SJCRH30 (cell line): Measurements from ENCODE around the gene TRPM5. TPM values are rescaled to one million over a fixed set of nuclear protein-coding genes. Genes with fewer than 3 reads are reported as not detected.

Experiments used
- DNase-seq, 2 experiments: peaks; one replicate each; pipeline ENCODE4 v3.0.0-alpha.2; 2015 to 2020
- H3K27ac ChIP-seq: fragments of 250-450 bp; sonication (Bioruptor Pico); 2 replicates; pipeline ENCODE4 v1.5.1; 2020; ENCODE audit warnings: mild to moderate bottlenecking, moderate library complexity
- H3K27me3 ChIP-seq: fragments of 250-450 bp; sonication (Bioruptor Pico); 2 replicates; pipeline ENCODE4 v1.5.1; 2020; ENCODE audit warnings: mild to moderate bottlenecking, moderate library complexity
- H3K36me3 ChIP-seq: fragments of 250-450 bp; sonication (Bioruptor Pico); 2 replicates; pipeline ENCODE4 v1.5.1; 2020; ENCODE audit warnings: mild to moderate bottlenecking, moderate library complexity
- H3K4me1 ChIP-seq: fragments of 250-450 bp; sonication (Bioruptor Pico); 2 replicates; pipeline ENCODE4 v1.5.1; 2020; ENCODE audit warnings: mild to moderate bottlenecking, moderate library complexity
- H3K4me3 ChIP-seq: fragments of 250-450 bp; sonication (Bioruptor Pico); 2 replicates; pipeline ENCODE4 v1.5.1; 2020; ENCODE audit warnings: mild to moderate bottlenecking, moderate library complexity
- H3K9me3 ChIP-seq: fragments of 250-450 bp; sonication (Bioruptor Pico); replicated peaks from 2 replicates; pipeline ENCODE4 v1.5.1; 2020; ENCODE audit warnings: mild to moderate bottlenecking, moderate library complexity
- total RNA-seq: library from RNA; depleted of rRNA; stranded (reverse); fragments of >200 nt; shearing (Covaris generic); gene quantifications from 2 replicates; pipeline ENCODE4 v1.2.3, GENCODE V29; 2014

Gene TRPM5
- total RNA-seq, 1 experiment from 2014 or later = not detected

- Histone ChIP-seq H3K27ac (no peak overlapping the region), H3K9me3 (no peaks in the 10 kb centered on the region), H3K27me3 (peaks cover 6% of the 10 kb centered on the region; the same call in 1 of the 2 replicates), H3K36me3 (no peaks in the 10 kb centered on the region), H3K4me3 (no peak overlapping the region), H3K4me1 (no peaks in the 10 kb centered on the region)
- peak; percentile 56 to 76 for DNase-seq
These were observed 24.4 kb downstream of the TRPM5 start for GRCh38 chr11:2419638-2420501.

- H3K9me3 ChIP-seq = no peaks in the 10 kb centered on the region
- DNase-seq = no peak
- H3K27ac ChIP-seq = no peak overlapping the region
- no peak overlapping the region for H3K4me3 ChIP-seq
- peaks cover 6% of the 10 kb centered on the region; the same call in 1 of the 2 replicates for H3K27me3 ChIP-seq
- H3K36me3 ChIP-seq = no peaks in the 10 kb centered on the region
- no peaks in the 10 kb centered on the region for H3K4me1 ChIP-seq
These were observed 25.5 kb downstream of the TRPM5 start for GRCh38 chr11:2418693-2419360.

DNA sequence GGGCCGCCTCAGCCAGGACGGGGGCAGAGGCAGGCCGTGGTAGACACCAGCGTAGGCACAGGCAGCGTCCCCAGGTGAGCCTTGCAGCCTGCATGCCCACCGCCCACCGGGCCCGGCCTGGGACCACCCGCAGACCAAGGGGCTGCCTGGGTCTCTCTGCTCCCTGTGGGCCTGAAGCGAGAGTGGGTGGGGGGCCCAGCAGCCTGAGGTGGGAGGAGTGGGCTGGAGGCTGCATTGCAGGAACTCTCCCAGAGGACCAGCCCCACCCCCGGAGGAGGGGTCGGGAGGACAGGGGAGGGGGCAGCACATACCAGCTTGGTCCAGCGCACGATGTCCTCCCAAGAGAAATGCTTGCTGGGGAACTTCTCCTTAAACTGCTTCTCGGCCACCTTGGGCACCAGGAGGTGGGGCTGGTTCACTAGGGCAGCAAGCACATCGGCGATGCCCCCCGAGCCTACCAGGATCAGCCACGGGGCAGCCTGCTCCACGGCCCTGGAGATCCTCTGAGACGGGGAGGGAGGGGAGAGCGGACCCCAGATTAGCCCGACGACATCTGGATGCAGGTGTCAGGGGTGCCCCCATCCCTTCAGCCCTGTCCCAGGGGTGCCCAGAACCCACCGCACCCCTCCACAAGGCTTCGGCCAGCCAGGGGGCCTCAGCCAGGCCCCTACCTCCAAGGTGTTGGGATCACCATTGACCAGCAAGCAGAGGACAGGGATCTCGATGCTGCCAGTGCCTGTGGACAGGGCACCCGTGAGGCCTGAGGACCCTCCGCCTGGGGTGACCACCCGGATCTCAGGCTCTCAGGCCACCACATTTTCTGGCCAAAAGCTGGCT, 26.2 kb downstream of the TRPM5 start:
- H3K27ac ChIP-seq = no peak overlapping the region
- H3K4me1 ChIP-seq = no peaks in the 10 kb centered on the region
- H3K36me3 ChIP-seq = no peaks in the 10 kb centered on the region
- H3K27me3 ChIP-seq = 0 out of 2 replicates have a peak, but pooled peaks cover 6% of the 10 kb centered on the region
- DNase-seq = no peak
- no peaks in the 10 kb centered on the region for H3K9me3 ChIP-seq
- H3K4me3 ChIP-seq = no peak overlapping the region

DNA sequence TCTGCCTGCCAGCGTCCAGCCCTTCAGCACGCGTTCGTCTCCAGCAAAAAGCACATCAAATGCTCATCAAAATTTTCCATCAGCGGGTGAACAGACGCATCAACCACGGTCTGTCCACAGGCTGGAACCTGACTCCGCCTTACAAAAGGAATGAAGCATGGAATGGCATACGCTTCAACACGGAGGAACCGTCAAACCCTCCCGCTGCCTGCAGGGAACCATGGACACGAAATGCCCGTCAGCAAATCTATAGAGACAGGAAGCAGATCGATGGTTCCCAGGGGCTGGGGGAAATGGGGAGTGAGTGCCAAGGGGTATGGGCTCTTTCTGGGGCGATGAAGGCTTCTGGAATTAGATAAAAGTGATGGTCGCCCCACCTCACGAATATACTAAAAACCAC, 27.5 kb downstream of the TRPM5 start:
- no peak overlapping the region for H3K27ac ChIP-seq
- DNase-seq = no peak

GRCh38 chr11:2415601-2416380, 28.5 kb downstream of the TRPM5 start:
- H3K27me3 ChIP-seq = 0 out of 2 replicates have a peak, but pooled peaks cover 9% of the 10 kb centered on the region
- H3K27ac ChIP-seq = no peak overlapping the region
- no peaks in the 10 kb centered on the region for H3K4me1 ChIP-seq
- H3K36me3 ChIP-seq = no peaks in the 10 kb centered on the region
- no peak overlapping the region for H3K4me3 ChIP-seq
- H3K9me3 ChIP-seq = no peaks in the 10 kb centered on the region
- no peak for DNase-seq

More for the DNA sequence above, 27.5 kb downstream of the TRPM5 start:
- no peak overlapping the region for H3K4me3 ChIP-seq
- H3K36me3 ChIP-seq = no peaks in the 10 kb centered on the region
- H3K9me3 ChIP-seq = no peaks in the 10 kb centered on the region
- H3K4me1 ChIP-seq = no peaks in the 10 kb centered on the region
- 0 out of 2 replicates have a peak, but pooled peaks cover 6% of the 10 kb centered on the region for H3K27me3 ChIP-seq

DNA sequence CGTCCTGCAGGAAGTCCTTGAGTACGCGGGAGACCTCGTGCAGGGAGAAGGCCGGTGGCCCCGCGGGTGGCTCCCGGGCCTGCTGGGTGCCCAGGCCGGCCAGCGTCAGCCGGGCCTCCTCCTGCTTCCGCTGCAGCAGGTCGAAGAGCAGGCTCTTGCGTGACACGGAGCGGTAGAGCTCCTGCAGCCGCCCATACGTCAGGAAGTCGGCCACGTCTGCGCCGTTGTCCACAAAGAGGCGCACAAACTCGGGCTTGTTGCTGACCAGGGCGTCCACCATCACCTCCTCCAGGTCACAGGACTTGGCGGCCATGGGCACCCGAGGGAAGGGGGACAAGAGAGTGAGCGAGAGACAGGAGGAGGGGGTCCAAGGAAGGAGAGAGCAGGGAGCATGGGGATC, 29.1 kb downstream of the TRPM5 start:
- Histone ChIP-seq H3K9me3 (no peaks in the 10 kb centered on the region), H3K27me3 (peaks cover 13% of the 10 kb centered on the region), H3K4me1 (no peaks in the 10 kb centered on the region), H3K36me3 (no peaks in the 10 kb centered on the region), H3K4me3 (no peak overlapping the region), H3K27ac (no peak overlapping the region)
- DNase-seq = no peak

GRCh38 chr11:2414616-2415015, 29.7 kb downstream of the TRPM5 start:
- H3K27ac ChIP-seq = no peak overlapping the region
- peaks cover 19% of the 10 kb centered on the region for H3K27me3 ChIP-seq
- H3K36me3 ChIP-seq = no peaks in the 10 kb centered on the region
- no peak overlapping the region for H3K4me3 ChIP-seq
- H3K4me1 ChIP-seq = no peaks in the 10 kb centered on the region
- no peaks in the 10 kb centered on the region for H3K9me3 ChIP-seq
- no peak for DNase-seq

- peaks cover 24% of the 10 kb centered on the region for H3K27me3 ChIP-seq
- no peak overlapping the region for H3K27ac ChIP-seq
- H3K4me1 ChIP-seq = no peaks in the 10 kb centered on the region
- H3K36me3 ChIP-seq = no peaks in the 10 kb centered on the region
- H3K4me3 ChIP-seq = no peak overlapping the region
- H3K9me3 ChIP-seq = no peaks in the 10 kb centered on the region
- DNase-seq = peak in 1 of 2 experiments; percentile 33
These were observed 30.4 kb downstream of the TRPM5 start for GRCh38 chr11:2413742-2414579.

GRCh38 chr11:2412323-2412722, 32.0 kb downstream of the TRPM5 start:
- H3K4me1 ChIP-seq = no peaks in the 10 kb centered on the region
- H3K27ac ChIP-seq = no peak overlapping the region
- H3K4me3 ChIP-seq = no peak overlapping the region
- DNase-seq = no peak
- no peaks in the 10 kb centered on the region for H3K9me3 ChIP-seq
- peaks cover 31% of the 10 kb centered on the region for H3K27me3 ChIP-seq
- no peaks in the 10 kb centered on the region for H3K36me3 ChIP-seq

GRCh38 chr11:2411446-2412305, 32.6 kb downstream of the TRPM5 start:
- H3K4me3 ChIP-seq = no peak overlapping the region
- no peak for DNase-seq
- no peaks in the 10 kb centered on the region for H3K36me3 ChIP-seq
- H3K27me3 ChIP-seq = peaks cover 31% of the 10 kb centered on the region
- H3K4me1 ChIP-seq = no peaks in the 10 kb centered on the region
- no peaks in the 10 kb centered on the region for H3K9me3 ChIP-seq
- H3K27ac ChIP-seq = no peak overlapping the region

DNA sequence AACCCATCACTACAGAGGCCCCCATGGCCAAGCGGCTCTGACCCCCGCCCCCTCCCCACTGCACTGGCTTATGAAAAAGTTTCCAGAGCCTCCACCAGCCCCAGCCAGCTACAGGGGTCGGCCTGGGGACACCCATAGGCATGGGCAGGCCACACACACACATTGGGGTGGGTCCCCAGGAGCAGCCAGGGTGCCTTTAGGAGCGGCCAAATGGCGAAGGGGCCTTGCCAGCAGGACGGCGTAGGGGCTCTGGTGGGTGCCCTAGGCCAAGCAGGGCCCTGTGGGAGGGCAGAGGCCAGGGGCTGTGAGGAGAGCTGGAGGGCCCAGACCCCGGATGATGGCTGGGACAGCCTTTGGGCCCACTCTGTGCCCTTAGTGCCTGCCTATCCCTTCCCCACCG, 33.7 kb downstream of the TRPM5 start:
- Histone ChIP-seq H3K4me3 (no peak overlapping the region), H3K27ac (no peak overlapping the region), H3K4me1 (no peaks in the 10 kb centered on the region), H3K9me3 (no peaks in the 10 kb centered on the region), H3K27me3 (peaks cover 24% of the 10 kb centered on the region), H3K36me3 (no peaks in the 10 kb centered on the region)
- no peak for DNase-seq

DNA sequence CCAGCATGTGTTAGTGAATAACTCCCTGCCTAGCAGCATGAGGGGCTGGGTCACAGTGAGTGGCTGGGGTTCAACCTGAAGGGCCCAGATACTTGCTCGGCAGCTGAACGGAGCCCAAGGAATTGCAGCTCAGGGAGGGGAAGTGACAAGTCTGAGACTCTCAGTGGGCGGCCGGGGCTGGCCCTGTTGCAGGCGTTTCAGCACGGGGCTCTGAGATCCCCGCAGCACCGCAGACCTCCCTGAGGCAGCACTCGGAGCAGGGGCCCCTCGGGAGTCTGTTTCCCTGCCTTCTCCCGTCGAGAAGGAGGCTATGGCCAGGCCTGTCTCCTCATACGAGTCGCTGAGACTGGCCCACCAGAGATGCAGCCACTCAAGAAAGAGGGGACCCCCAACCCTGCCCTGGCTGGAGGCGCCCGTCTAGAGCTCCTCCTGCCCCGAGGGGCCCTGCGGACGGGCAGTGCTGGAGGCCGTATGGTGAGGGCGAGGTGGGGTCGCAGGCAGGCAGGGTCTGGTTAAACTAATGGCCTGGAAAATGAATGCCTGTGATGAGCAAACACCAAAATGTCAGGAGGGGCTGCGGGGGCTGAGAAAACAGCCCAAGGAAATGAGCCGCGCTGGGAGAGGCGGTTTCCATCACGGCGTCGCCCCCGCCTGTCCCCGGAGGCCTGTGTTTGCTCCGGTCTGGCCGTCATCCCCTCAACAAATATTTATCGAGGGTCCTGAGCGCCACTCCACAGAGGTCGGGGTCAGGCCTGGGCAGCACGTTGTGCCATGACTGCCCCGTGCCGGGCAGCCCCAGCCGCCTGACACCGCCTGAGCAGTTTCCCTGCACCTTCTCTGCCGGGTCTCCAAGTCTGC, 34.5 kb downstream of the TRPM5 start:
- Histone ChIP-seq H3K9me3 (no peaks in the 10 kb centered on the region), H3K4me1 (no peaks in the 10 kb centered on the region), H3K4me3 (no peak overlapping the region), H3K36me3 (no peaks in the 10 kb centered on the region), H3K27ac (no peak overlapping the region), H3K27me3 (peaks cover 24% of the 10 kb centered on the region)
- DNase-seq = no peak
